HepG2 (cell line): ENCODE measurements around the gene SLC16A5. TPM values are rescaled to one million over a fixed set of nuclear protein-coding genes. Genes with fewer than 3 reads are reported as not detected.

ENCODE experiments used
- AKAP8 ChIP-seq: sonication (generic); formaldehyde crosslinking; IDR thresholded peaks from 2 replicates; pipeline ENCODE4 v1.5.1; 2020; ENCODE audit warnings: mild to moderate bottlenecking, missing genetic modification reagents
- ATF6 ChIP-seq: sonication (generic); formaldehyde crosslinking; conservative IDR thresholded peaks from 2 replicates; pipeline ENCODE4 v1.4.0; 2020; ENCODE audit warnings: missing genetic modification reagents
- DPF2 ChIP-seq: sonication (generic); formaldehyde crosslinking; IDR thresholded peaks from 2 replicates; pipeline ENCODE4 v1.4.0; 2020; ENCODE audit warnings: mild to moderate bottlenecking, low read depth, missing genetic modification reagents, borderline replicate concordance
- E2F2 ChIP-seq: sonication (generic); formaldehyde crosslinking; IDR thresholded peaks from 2 replicates; pipeline ENCODE4 v1.4.0; 2020; ENCODE audit warnings: missing genetic modification reagents, borderline replicate concordance
- EZH2 ChIP-seq: conservative IDR thresholded peaks from 2 replicates; pipeline ENCODE4 v1.6.1; 2012; ENCODE audit warnings: mild to moderate bottlenecking, low read depth, low read length, moderate library complexity
- HIVEP1 ChIP-seq: sonication (generic); formaldehyde crosslinking; IDR thresholded peaks from 2 replicates; pipeline ENCODE4 v1.4.0; 2020; ENCODE audit warnings: mild to moderate bottlenecking, missing genetic modification reagents
- JARID2 ChIP-seq: sonication (generic); formaldehyde crosslinking; IDR thresholded peaks from 2 replicates; pipeline ENCODE4 v1.8.1; 2023; ENCODE audit warnings: missing genetic modification reagents, inconsistent platforms; ENCODE audit not compliant: insufficient replicate concordance
- JDP2 ChIP-seq: sonication (generic); formaldehyde crosslinking; IDR thresholded peaks from 2 replicates; pipeline ENCODE4 v1.8.1; 2022; ENCODE audit warnings: missing genetic modification reagents, borderline replicate concordance
- KLF11 ChIP-seq: IDR thresholded peaks from 2 replicates; pipeline ENCODE4 v1.6.1; 2016; ENCODE audit warnings: missing compliant biosample characterization
- NRL ChIP-seq: sonication (generic); formaldehyde crosslinking; IDR thresholded peaks from 2 replicates; pipeline ENCODE4 v1.5.0; 2020; ENCODE audit warnings: missing genetic modification reagents, mild to moderate bottlenecking, moderate library complexity, borderline replicate concordance
- RARA ChIP-seq: IDR thresholded peaks from 2 replicates; pipeline ENCODE4 v1.6.1; 2016; ENCODE audit warnings: missing genetic modification reagents, missing compliant biosample characterization
- TIGD3 ChIP-seq: sonication (generic); formaldehyde crosslinking; IDR thresholded peaks from 2 replicates; pipeline ENCODE4 v1.5.1; 2020; ENCODE audit warnings: mild to moderate bottlenecking, missing genetic modification reagents, borderline replicate concordance
- TRAFD1 ChIP-seq: sonication (generic); formaldehyde crosslinking; IDR thresholded peaks from 2 replicates; pipeline ENCODE4 v1.5.1; 2020; ENCODE audit warnings: missing genetic modification reagents, mild to moderate bottlenecking, borderline replicate concordance
- ZBTB43 ChIP-seq: sonication (generic); formaldehyde crosslinking; conservative IDR thresholded peaks from 2 replicates; pipeline ENCODE4 v1.4.0; 2020; ENCODE audit warnings: missing genetic modification reagents
- ZNF24 ChIP-seq: fragments of 450-650 bp; IDR thresholded peaks from 2 replicates; pipeline ENCODE4 v1.6.1; 2017; ENCODE audit warnings: antibody characterized with exemption, mild to moderate bottlenecking
- ZNF329 ChIP-seq: sonication (generic); formaldehyde crosslinking; IDR thresholded peaks from 2 replicates; pipeline ENCODE4 v1.9.0; 2021; ENCODE audit warnings: low read depth, mild to moderate bottlenecking, missing genetic modification reagents
- ZNF550 ChIP-seq: sonication (generic); formaldehyde crosslinking; IDR thresholded peaks from 2 replicates; pipeline ENCODE4 v1.4.0; 2020; ENCODE audit warnings: mild to moderate bottlenecking, missing genetic modification reagents, borderline replicate concordance
- ZNF777 ChIP-seq: sonication (generic); formaldehyde crosslinking; IDR thresholded peaks from 2 replicates; pipeline ENCODE4 v1.4.0; 2020; ENCODE audit warnings: missing genetic modification reagents
- ZNF816 ChIP-seq: sonication (generic); formaldehyde crosslinking; IDR thresholded peaks from 2 replicates; pipeline ENCODE4 v1.8.0; 2022; ENCODE audit warnings: missing genetic modification reagents, mild to moderate bottlenecking, borderline replicate concordance
- ZNF883 ChIP-seq: sonication (generic); formaldehyde crosslinking; IDR thresholded peaks from 2 replicates; pipeline ENCODE4 v1.5.1; 2020; ENCODE audit warnings: mild to moderate bottlenecking, missing genetic modification reagents; ENCODE audit errors: not compliant biosample characterization
- ZSCAN30 ChIP-seq: sonication (generic); formaldehyde crosslinking; IDR thresholded peaks from 2 replicates; pipeline ENCODE4 v1.5.0; 2020; ENCODE audit warnings: mild to moderate bottlenecking, missing genetic modification reagents
- polyA plus RNA-seq, 8 experiments: library from polyadenylated mRNA; depleted of rRNA in 3 of 8; stranded (reverse) in 7 of 8; unstranded in 1 of 8; fragments of >200 nt; fragmentation: Illumina TruSeq in 4 of 8; extraction: Trizol in 4 of 8; gene quantifications; 2 replicates each; pipeline versions ENCODE4 v1.2.1 to v1.2.3, GENCODE V29; 2011 to 2016; ENCODE audit warnings: low read depth in 4 of 8, missing spikeins in 1 of 8, mixed read lengths in 1 of 8; ENCODE audit not compliant: insufficient read depth in 1 of 8
- total RNA-seq, 5 experiments: library from RNA; depleted of rRNA; stranded (reverse); fragments of >200 nt; fragmentation: Illumina TruSeq; extraction: Trizol; gene quantifications; 2 replicates each; pipeline ENCODE4 v1.2.3, GENCODE V29; 2016; ENCODE audit warnings: low read depth in 1 of 5

Gene SLC16A5
- total and polyA plus RNA-seq, 2 of the 13 experiments (the other 11 are each of a cell fraction or from before 2014, with no cell fraction given), result 0.69 to 5.6 TPM

GRCh38 chr17:75154195-75155106 is 66.7 kb downstream of the SLC16A5 start, which contains the start of gene JPT1 (continued):
- TF ChIP-seq JDP2 (CRISPR knock-in tag), result no peak
- no peak for TF ChIP-seq AKAP8 (CRISPR knock-in tag)
- no peak for TF ChIP-seq DPF2 (CRISPR knock-in tag)
- no peak for TF ChIP-seq ZNF550 (CRISPR knock-in tag)
- TF ChIP-seq TIGD3 (CRISPR knock-in tag), result 0 out of 2 replicates have a peak, but pooled peaks have one; percentile 35
- no peak for TF ChIP-seq ZSCAN30 (CRISPR knock-in tag)
- 0 out of 2 replicates have a peak, but pooled peaks have one; percentile 19 for TF ChIP-seq RARA
- TF ChIP-seq ZNF816, result no peak
- peak; percentile 43; the same call in 1 of the 2 replicates for TF ChIP-seq TRAFD1 (CRISPR knock-in tag)
- TF ChIP-seq E2F2 (CRISPR knock-in tag), result no peak
- TF ChIP-seq ATF6 (CRISPR knock-in tag), result no peak
- no peak for TF ChIP-seq EZH2
- peak; percentile 82 for TF ChIP-seq NRL (CRISPR knock-in tag)
- no peak for TF ChIP-seq JARID2
- no peak; the same call in none of the 2 replicates for TF ChIP-seq KLF11
- peak; percentile 71; the same call in 1 of the 2 replicates for TF ChIP-seq HIVEP1 (CRISPR knock-in tag)
- peak; percentile 94 for TF ChIP-seq ZNF883
- no peak for TF ChIP-seq ZNF24
- peak; percentile 85 for TF ChIP-seq ZNF777 (CRISPR knock-in tag)
- 0 out of 2 replicates have a peak, but pooled peaks have one; percentile 27 for TF ChIP-seq ZBTB43 (CRISPR knock-in tag)
- peak; percentile 90; the same call in 1 of the 2 replicates for TF ChIP-seq ZNF329 (CRISPR knock-in tag)
